Neural cell (in vitro differentiated cells): ENCODE data around the gene RABGAP1L.

ENCODE experiments used
- CTCF ChIP-seq: fragments of 450-650 bp; IDR thresholded peaks from 2 replicates; pipeline ENCODE4 v1.5.1; 2014; ENCODE audit warnings: antibody characterized with exemption, mild to moderate bottlenecking, moderate library complexity; ENCODE audit not compliant: poor library complexity, severe bottlenecking
- EP300 ChIP-seq: fragments of 450-650 bp; conservative IDR thresholded peaks from 2 replicates; pipeline ENCODE4 v1.6.1; 2014; ENCODE audit warnings: antibody characterized with exemption, mild to moderate bottlenecking, moderate library complexity; ENCODE audit not compliant: poor library complexity, severe bottlenecking
- EZH2 ChIP-seq: fragments of 200-600, 300-800 bp; shearing (Covaris generic), sonication (generic); IDR thresholded peaks from 2 replicates; pipeline ENCODE4 v1.6.1; 2014; ENCODE audit warnings: antibody characterized with exemption, low read length, borderline replicate concordance, mild to moderate bottlenecking; ENCODE audit not compliant: insufficient read depth, poor library complexity, severe bottlenecking
- MXI1 ChIP-seq: fragments of 450-650 bp; conservative IDR thresholded peaks from 2 replicates; pipeline ENCODE4 v1.6.1; 2014; ENCODE audit warnings: antibody characterized with exemption, mild to moderate bottlenecking; ENCODE audit not compliant: poor library complexity, severe bottlenecking
- POLR2AphosphoS5 ChIP-seq: IDR thresholded peaks from 2 replicates; pipeline ENCODE4 v1.6.1; 2012
- TAF1 ChIP-seq: IDR thresholded peaks from 2 replicates; pipeline ENCODE4 v1.6.1; 2012; ENCODE audit warnings: low read depth
- TF ChIP-seq, protein P1 (sequence below): IDR thresholded peaks from 2 replicates; pipeline ENCODE4 v1.6.1; 2012; ENCODE audit warnings: borderline replicate concordance

DNA sequence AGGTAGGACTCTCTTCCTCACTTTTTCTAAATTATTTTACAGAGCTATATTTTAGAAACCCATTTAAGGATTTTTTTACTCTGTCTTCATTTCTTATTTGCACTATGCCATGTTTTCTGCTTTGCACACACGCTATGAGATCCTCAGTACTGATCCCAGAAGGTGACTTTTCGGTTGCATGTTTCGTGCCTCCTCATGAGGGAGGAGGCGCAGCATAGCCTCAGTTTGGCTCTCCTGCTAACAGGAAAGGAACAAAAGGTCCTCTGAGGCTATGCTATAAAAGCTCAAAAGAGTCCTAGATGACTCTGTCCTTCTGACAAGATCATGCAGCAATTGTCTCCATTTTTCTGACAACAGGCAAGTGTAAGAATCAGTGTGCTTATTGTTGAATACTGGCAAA is 478.2 kb downstream of the RABGAP1L start:
- no peak for TF ChIP-seq EZH2
- TF ChIP-seq CTCF, result no peak
- TF ChIP-seq EP300, result no peak
- TF ChIP-seq, protein P1, sequence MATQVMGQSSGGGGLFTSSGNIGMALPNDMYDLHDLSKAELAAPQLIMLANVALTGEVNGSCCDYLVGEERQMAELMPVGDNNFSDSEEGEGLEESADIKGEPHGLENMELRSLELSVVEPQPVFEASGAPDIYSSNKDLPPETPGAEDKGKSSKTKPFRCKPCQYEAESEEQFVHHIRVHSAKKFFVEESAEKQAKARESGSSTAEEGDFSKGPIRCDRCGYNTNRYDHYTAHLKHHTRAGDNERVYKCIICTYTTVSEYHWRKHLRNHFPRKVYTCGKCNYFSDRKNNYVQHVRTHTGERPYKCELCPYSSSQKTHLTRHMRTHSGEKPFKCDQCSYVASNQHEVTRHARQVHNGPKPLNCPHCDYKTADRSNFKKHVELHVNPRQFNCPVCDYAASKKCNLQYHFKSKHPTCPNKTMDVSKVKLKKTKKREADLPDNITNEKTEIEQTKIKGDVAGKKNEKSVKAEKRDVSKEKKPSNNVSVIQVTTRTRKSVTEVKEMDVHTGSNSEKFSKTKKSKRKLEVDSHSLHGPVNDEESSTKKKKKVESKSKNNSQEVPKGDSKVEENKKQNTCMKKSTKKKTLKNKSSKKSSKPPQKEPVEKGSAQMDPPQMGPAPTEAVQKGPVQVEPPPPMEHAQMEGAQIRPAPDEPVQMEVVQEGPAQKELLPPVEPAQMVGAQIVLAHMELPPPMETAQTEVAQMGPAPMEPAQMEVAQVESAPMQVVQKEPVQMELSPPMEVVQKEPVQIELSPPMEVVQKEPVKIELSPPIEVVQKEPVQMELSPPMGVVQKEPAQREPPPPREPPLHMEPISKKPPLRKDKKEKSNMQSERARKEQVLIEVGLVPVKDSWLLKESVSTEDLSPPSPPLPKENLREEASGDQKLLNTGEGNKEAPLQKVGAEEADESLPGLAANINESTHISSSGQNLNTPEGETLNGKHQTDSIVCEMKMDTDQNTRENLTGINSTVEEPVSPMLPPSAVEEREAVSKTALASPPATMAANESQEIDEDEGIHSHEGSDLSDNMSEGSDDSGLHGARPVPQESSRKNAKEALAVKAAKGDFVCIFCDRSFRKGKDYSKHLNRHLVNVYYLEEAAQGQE, result no peak
- TF ChIP-seq POLR2AphosphoS5, result no peak
- TF ChIP-seq TAF1, result no peak
- TF ChIP-seq MXI1, result no peak
